K562 (cell line): ENCODE measurements around the gene IDUA. TPM values are rescaled to one million over a fixed set of nuclear protein-coding genes. Genes with fewer than 3 reads are reported as not detected.

ENCODE experiments used
- HDAC6 ChIP-seq: IDR thresholded peaks from 2 replicates; pipeline ENCODE4 v1.6.1; 2012; ENCODE audit warnings: low read depth, mild to moderate bottlenecking, control low read depth, inconsistent platforms, low read length, moderate library complexity
- HSF4 ChIP-seq: fragments of 250-450 bp; sonication (Bioruptor Pico); IDR thresholded peaks from 2 replicates; pipeline ENCODE4 v2.1.2; 2022; ENCODE audit warnings: mild to moderate bottlenecking, moderate library complexity, borderline replicate concordance
- ILK ChIP-seq: fragments of 450-650 bp; IDR thresholded peaks from 2 replicates; pipeline ENCODE4 v1.6.1; 2016; ENCODE audit warnings: missing genetic modification characterization, low read depth, mild to moderate bottlenecking, missing compliant biosample characterization, moderate library complexity, borderline replicate concordance
- MBD1 ChIP-seq: fragments of 250-450 bp; sonication (Bioruptor Pico); IDR thresholded peaks from 2 replicates; pipeline ENCODE4 v1.8.0; 2022; ENCODE audit warnings: inconsistent platforms
- PCBP1 ChIP-seq: fragments of 200-400 bp; formaldehyde crosslinking; IDR thresholded peaks from 2 replicates; pipeline ENCODE4 v1.6.1; 2018; ENCODE audit warnings: mild to moderate bottlenecking, low read depth, low read length; ENCODE audit not compliant: poor library complexity, severe bottlenecking
- TAF15 ChIP-seq: fragments of 200-400 bp; formaldehyde crosslinking; IDR thresholded peaks from 2 replicates; pipeline ENCODE4 v1.6.1; 2017; ENCODE audit warnings: mild to moderate bottlenecking, low read depth, low read length, moderate library complexity
- TEAD1 ChIP-seq, 2 experiments: fragments of 450-650 bp in 1 of 2; sonication (generic) in 1 of 2; formaldehyde crosslinking; IDR thresholded peaks; 2 replicates each; pipeline versions ENCODE4 v1.4.0 to v1.8.0; 2020 to 2022; ENCODE audit warnings: mild to moderate bottlenecking in 2 of 2, missing genetic modification reagents in 1 of 2
- TEAD2 ChIP-seq: fragments of 450-650 bp; IDR thresholded peaks from 2 replicates; pipeline ENCODE4 v1.6.1; 2016; ENCODE audit warnings: missing genetic modification characterization, control low read depth, missing compliant biosample characterization
- YBX1 ChIP-seq: fragments of 450-650 bp; IDR thresholded peaks from 2 replicates; pipeline ENCODE4 v1.7.1; 2016; ENCODE audit warnings: mild to moderate bottlenecking
- ZBTB9 ChIP-seq: fragments of 450-650 bp; formaldehyde crosslinking; IDR thresholded peaks from 2 replicates; pipeline ENCODE4 v1.4.0; 2020; ENCODE audit warnings: mild to moderate bottlenecking, moderate library complexity
- ZNF134 ChIP-seq: fragments of 250-450 bp; sonication (Bioruptor Pico); conservative IDR thresholded peaks from 2 replicates; pipeline ENCODE4 v1.4.0; 2020
- ZNF165 ChIP-seq: fragments of 250-450 bp; sonication (Bioruptor Pico); IDR thresholded peaks from 2 replicates; pipeline ENCODE4 v1.4.0; 2020; ENCODE audit warnings: borderline replicate concordance
- ZNF384 ChIP-seq: IDR thresholded peaks from 2 replicates; pipeline ENCODE4 v1.6.1; 2012; ENCODE audit warnings: low read depth, low read length, improper control_type of control experiment
- ZNF764 ChIP-seq: fragments of 250-450 bp; sonication (Bioruptor Pico); IDR thresholded peaks from 2 replicates; pipeline ENCODE4 v1.4.0; 2020; ENCODE audit warnings: low read depth, mild to moderate bottlenecking, moderate library complexity
- polyA plus RNA-seq, 8 experiments: library from polyadenylated mRNA; depleted of rRNA in 4 of 8; stranded (reverse) in 5 of 8; unstranded in 3 of 8; fragments of >200 nt; fragmentation: Nextera tagmentation in 2 of 8; fragmentation: Illumina TruSeq in 1 of 8; extraction: Ambion mirVana in 2 of 8; extraction: Trizol in 1 of 8; gene quantifications; 2 replicates each; pipeline versions ENCODE4 v1.2.1 to v1.2.3, GENCODE V29; 2011 to 2014; ENCODE audit warnings: inconsistent platforms in 1 of 8, missing spikeins in 1 of 8
- total RNA-seq, 7 experiments: library from RNA; depleted of rRNA in 6 of 7; stranded (reverse); fragments of >200 nt in 6 of 7; fragmentation: Illumina TruSeq in 2 of 7; extraction: Trizol in 2 of 7; gene quantifications; 2 replicates each; pipeline versions ENCODE4 v1.2.1 to v1.2.3, GENCODE V29; 2011 to 2021; ENCODE audit warnings: low replicate concordance in 1 of 7
- TF ChIP-seq, protein P1 (sequence below): sonication (generic); formaldehyde crosslinking; IDR thresholded peaks from 2 replicates; pipeline ENCODE4 v1.8.1; 2023; ENCODE audit warnings: mild to moderate bottlenecking, missing genetic modification reagents
- TF ChIP-seq, protein P2 (sequence below): IDR thresholded peaks from 3 replicates; pipeline ENCODE4 v1.6.1; 2011; ENCODE audit warnings: borderline replicate concordance, mild to moderate bottlenecking; ENCODE audit not compliant: insufficient read length, insufficient read depth
- TF ChIP-seq, protein P3 (sequence below): fragments of 250-450 bp; sonication (Bioruptor Pico); IDR thresholded peaks from 2 replicates; pipeline ENCODE4 v1.4.0; 2020; ENCODE audit warnings: mild to moderate bottlenecking, moderate library complexity, borderline replicate concordance

The IDUA gene
- total and polyA plus RNA-seq, 9 of the 15 experiments (the other 6 are each of a cell fraction or from before 2014, with no cell fraction given) = 0.04 to 16.1 (median 1.2) TPM

GRCh38 chr4:973431-974397 is 13.1 kb upstream of the IDUA start, which contains the start of gene DGKQ (continued):
- TF ChIP-seq, protein P1, sequence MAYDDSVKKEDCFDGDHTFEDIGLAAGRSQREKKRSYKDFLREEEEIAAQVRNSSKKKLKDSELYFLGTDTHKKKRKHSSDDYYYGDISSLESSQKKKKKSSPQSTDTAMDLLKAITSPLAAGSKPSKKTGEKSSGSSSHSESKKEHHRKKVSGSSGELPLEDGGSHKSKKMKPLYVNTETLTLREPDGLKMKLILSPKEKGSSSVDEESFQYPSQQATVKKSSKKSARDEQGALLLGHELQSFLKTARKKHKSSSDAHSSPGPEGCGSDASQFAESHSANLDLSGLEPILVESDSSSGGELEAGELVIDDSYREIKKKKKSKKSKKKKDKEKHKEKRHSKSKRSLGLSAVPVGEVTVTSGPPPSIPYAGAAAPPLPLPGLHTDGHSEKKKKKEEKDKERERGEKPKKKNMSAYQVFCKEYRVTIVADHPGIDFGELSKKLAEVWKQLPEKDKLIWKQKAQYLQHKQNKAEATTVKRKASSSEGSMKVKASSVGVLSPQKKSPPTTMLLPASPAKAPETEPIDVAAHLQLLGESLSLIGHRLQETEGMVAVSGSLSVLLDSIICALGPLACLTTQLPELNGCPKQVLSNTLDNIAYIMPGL (CRISPR knock-in tag) = no peak
- TF ChIP-seq, protein P2, sequence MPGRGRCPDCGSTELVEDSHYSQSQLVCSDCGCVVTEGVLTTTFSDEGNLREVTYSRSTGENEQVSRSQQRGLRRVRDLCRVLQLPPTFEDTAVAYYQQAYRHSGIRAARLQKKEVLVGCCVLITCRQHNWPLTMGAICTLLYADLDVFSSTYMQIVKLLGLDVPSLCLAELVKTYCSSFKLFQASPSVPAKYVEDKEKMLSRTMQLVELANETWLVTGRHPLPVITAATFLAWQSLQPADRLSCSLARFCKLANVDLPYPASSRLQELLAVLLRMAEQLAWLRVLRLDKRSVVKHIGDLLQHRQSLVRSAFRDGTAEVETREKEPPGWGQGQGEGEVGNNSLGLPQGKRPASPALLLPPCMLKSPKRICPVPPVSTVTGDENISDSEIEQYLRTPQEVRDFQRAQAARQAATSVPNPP = no peak
- TF ChIP-seq TEAD1 (CRISPR knock-in tag; IDR thresholded peaks at IDR 0.05) = 0 out of 4 replicates have a peak, but pooled peaks of 1 of the 2 experiments have one; percentile 43
- no peak for TF ChIP-seq TEAD2 (tag)
- no peak for TF ChIP-seq YBX1
- TF ChIP-seq ZNF764 (CRISPR knock-in tag) = no peak
- no peak for TF ChIP-seq ILK
- TF ChIP-seq HDAC6 = no peak
- TF ChIP-seq ZNF384 = no peak
- TF ChIP-seq ZNF165 (CRISPR knock-in tag) = peak; percentile 62; the same call in 1 of the 2 replicates
- TF ChIP-seq, protein P3, sequence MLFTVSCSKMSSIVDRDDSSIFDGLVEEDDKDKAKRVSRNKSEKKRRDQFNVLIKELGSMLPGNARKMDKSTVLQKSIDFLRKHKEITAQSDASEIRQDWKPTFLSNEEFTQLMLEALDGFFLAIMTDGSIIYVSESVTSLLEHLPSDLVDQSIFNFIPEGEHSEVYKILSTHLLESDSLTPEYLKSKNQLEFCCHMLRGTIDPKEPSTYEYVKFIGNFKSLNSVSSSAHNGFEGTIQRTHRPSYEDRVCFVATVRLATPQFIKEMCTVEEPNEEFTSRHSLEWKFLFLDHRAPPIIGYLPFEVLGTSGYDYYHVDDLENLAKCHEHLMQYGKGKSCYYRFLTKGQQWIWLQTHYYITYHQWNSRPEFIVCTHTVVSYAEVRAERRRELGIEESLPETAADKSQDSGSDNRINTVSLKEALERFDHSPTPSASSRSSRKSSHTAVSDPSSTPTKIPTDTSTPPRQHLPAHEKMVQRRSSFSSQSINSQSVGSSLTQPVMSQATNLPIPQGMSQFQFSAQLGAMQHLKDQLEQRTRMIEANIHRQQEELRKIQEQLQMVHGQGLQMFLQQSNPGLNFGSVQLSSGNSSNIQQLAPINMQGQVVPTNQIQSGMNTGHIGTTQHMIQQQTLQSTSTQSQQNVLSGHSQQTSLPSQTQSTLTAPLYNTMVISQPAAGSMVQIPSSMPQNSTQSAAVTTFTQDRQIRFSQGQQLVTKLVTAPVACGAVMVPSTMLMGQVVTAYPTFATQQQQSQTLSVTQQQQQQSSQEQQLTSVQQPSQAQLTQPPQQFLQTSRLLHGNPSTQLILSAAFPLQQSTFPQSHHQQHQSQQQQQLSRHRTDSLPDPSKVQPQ (CRISPR knock-in tag) = no peak
- TF ChIP-seq TAF15 = no peak
- no peak for TF ChIP-seq ZNF134 (CRISPR knock-in tag)
- TF ChIP-seq MBD1 = no peak
- TF ChIP-seq HSF4 = no peak
- TF ChIP-seq PCBP1 = no peak
- TF ChIP-seq ZBTB9 = peak; percentile 39; the same call in 1 of the 2 replicates
